ENCODE results near the gene DAZAP1. TPM values are rescaled to one million over a fixed set of nuclear protein-coding genes. Genes with fewer than 3 reads are reported as not detected.

The DAZAP1 gene
- total RNA-seq, 1 donor from 2014 or later, result 15.8 TPM

DNA sequence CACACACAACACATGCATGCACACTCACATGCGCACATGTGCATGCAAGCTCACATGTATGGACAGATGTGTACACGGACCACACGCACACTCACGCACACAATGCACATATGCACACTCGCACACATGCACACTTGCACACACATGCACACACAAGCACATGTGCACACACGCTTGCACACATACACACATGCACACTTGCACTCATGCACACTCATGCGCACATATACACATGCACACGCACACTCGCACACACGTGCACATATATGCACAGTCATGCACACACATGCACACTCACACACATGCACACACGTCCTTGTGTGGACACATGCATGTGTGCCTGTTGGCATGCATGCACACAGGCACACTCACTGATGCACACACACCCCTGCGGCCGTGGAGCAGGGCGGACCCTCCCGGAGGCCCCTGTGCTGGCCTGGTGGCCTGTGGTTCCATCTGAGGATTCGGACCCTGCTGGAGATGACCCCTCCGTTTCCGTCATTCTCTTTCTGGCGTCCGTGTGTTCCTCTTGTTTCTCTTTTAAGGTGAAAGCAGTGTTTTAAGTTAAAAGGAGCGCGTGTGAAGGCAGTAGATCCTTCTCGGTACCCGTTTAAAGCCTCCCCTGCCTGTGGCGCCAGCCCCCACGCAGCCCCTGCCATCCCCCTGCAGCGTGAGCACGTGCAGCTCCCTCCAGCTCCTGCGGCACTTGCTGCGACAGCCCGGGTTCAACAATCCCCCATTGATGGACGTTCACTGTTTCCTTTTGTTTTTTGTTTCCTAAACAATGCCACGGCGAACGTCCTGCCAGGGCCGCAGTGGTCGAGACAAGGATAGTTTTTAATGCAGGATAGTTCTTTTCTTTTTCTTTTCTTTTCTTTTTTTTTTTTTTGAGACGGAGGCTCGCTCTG is 18.1 kb upstream of the DAZAP1 start:
- DNase-seq (ENCODE audit: low spot score in 2 of 2), result no peak
- no peaks in the 10 kb centered on the region for H3K9me3 ChIP-seq
- H3K36me3 ChIP-seq, result peaks cover 48 to 69% of the 10 kb centered on the region in 2 donors
- H3K4me1 ChIP-seq, result peaks cover 6 to 10% of the 10 kb centered on the region in 2 donors
- H3K4me3 ChIP-seq, result no peak overlapping the region
- TF ChIP-seq, protein P1, sequence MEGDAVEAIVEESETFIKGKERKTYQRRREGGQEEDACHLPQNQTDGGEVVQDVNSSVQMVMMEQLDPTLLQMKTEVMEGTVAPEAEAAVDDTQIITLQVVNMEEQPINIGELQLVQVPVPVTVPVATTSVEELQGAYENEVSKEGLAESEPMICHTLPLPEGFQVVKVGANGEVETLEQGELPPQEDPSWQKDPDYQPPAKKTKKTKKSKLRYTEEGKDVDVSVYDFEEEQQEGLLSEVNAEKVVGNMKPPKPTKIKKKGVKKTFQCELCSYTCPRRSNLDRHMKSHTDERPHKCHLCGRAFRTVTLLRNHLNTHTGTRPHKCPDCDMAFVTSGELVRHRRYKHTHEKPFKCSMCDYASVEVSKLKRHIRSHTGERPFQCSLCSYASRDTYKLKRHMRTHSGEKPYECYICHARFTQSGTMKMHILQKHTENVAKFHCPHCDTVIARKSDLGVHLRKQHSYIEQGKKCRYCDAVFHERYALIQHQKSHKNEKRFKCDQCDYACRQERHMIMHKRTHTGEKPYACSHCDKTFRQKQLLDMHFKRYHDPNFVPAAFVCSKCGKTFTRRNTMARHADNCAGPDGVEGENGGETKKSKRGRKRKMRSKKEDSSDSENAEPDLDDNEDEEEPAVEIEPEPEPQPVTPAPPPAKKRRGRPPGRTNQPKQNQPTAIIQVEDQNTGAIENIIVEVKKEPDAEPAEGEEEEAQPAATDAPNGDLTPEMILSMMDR (IDR thresholded peaks at IDR 0.05), result no peak
- intact Hi-C loops (cut with DNase I), result no loop called here
- H3K27me3 ChIP-seq, result no peaks in the 10 kb centered on the region
- no peak overlapping the region for H3K27ac ChIP-seq

DNA sequence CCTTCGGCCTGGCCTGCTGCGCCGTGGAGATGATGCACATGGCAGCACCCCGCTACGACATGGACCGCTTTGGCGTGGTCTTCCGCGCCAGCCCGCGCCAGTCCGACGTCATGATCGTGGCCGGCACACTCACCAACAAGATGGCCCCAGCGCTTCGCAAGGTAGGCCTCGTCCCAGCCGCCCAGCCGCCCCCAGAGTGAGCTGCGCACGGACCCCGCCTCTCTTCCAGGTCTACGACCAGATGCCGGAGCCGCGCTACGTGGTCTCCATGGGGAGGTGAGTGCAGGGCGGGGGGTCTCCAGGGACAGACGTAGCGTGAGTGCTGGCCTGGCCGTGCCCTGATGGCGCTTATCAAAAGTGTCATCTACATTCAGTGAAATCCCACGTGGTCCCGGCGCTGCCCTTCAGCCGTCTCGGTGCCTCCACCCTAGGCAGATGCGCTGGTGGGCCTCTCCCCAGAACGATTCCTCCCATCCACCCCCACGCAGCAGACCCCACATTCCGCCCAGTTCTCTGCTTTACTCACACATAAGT is 16.4 kb upstream of the DAZAP1 start:
- intact Hi-C loops (cut with DNase I), result no loop called here
- H3K36me3 ChIP-seq, result peaks cover 48 to 68% of the 10 kb centered on the region in 2 donors
- no peaks in the 10 kb centered on the region for H3K4me1 ChIP-seq

GRCh38 chr19:1392407-1392806 is 15.0 kb upstream of the DAZAP1 start:
- no peak overlapping the region for H3K27ac ChIP-seq
- no peak overlapping the region for H3K4me3 ChIP-seq
- TF ChIP-seq, protein P1 (IDR thresholded peaks at IDR 0.05), result no peak
- no peak for DNase-seq (ENCODE audit: low spot score in 2 of 2)
- peaks cover 0 to 5% of the 10 kb centered on the region in 2 donors for H3K4me1 ChIP-seq
- intact Hi-C loops (cut with DNase I), result no loop called here
- H3K36me3 ChIP-seq, result peaks cover 48 to 57% of the 10 kb centered on the region in 2 donors
- no peaks in the 10 kb centered on the region for H3K9me3 ChIP-seq
- no peaks in the 10 kb centered on the region for H3K27me3 ChIP-seq

More for the DNA sequence above, 16.4 kb upstream of the DAZAP1 start:
- no peaks in the 10 kb centered on the region for H3K9me3 ChIP-seq
- H3K27me3 ChIP-seq, result no peaks in the 10 kb centered on the region
- no peak overlapping the region for H3K27ac ChIP-seq
- DNase-seq (ENCODE audit: low spot score in 2 of 2), result no peak
- no peak overlapping the region for H3K4me3 ChIP-seq
- TF ChIP-seq, protein P1 (IDR thresholded peaks at IDR 0.05), result no peak

DNA sequence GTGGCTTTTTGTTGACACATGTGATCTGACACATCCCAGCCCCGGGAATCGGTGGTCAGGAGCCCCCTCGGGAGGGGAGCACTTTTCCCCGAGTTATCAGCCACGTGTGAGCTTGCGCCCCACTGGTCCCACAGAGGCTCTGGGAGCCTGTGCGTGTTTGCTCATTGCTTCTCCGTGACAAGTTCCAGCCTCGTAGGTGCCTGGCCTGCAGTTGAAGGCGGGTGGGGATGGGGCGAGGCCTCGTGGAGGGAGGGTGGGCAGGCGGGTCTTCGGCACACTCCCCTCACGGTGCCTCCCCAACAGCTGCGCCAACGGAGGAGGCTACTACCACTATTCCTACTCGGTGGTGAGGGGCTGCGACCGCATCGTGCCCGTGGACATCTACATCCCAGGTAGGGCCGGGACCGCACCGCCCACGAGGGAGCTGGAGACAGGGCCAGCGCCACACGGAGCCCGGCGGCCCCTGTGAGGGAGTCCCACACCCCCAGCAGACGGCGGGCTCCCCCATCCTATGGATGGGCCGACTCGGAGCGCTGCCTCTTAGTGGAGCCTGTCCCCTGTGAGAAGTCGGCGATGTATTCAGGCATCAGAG is 14.4 kb upstream of the DAZAP1 start:
- TF ChIP-seq, protein P1 (IDR thresholded peaks at IDR 0.05), result no peak
- Histone ChIP-seq H3K4me1 (peaks cover 0 to 5% of the 10 kb centered on the region in 2 donors), H3K4me3 (no peak overlapping the region), H3K36me3 (peaks cover 47 to 55% of the 10 kb centered on the region in 2 donors), H3K9me3 (no peaks in the 10 kb centered on the region), H3K27ac (no peak overlapping the region), H3K27me3 (no peaks in the 10 kb centered on the region)
- intact Hi-C loops (cut with DNase I), result no loop called here
- no peak for DNase-seq (ENCODE audit: low spot score in 2 of 2)

DNA sequence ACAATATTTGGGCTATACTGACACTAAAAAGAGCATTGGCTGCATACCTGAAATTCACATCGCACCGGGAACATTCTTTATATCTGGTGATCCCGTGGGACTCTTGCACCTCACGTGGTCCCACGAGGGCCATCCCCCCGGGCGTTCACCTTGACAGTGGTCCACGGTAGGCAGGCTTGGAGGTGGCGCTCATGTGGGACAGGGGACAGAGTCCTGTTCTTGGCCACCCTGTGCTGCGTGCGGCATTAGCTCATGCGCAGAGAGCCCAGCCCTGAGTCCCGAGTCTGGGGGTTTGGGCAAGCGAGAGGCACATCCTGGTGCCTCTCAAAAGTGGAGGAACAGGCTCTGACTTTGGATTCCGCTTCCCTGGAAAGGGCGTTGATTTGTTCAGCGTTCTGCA is 13.5 kb upstream of the DAZAP1 start:
- H3K4me1 ChIP-seq, result peaks cover 0 to 5% of the 10 kb centered on the region in 2 donors
- intact Hi-C loops (cut with DNase I), result no loop called here
- no peak overlapping the region for H3K27ac ChIP-seq
- no peaks in the 10 kb centered on the region for H3K9me3 ChIP-seq
- DNase-seq (ENCODE audit: low spot score in 2 of 2), result no peak
- H3K4me3 ChIP-seq, result no peak overlapping the region
- TF ChIP-seq, protein P1 (IDR thresholded peaks at IDR 0.05), result no peak
- H3K27me3 ChIP-seq, result no peaks in the 10 kb centered on the region
- peaks cover 41 to 47% of the 10 kb centered on the region in 2 donors for H3K36me3 ChIP-seq

Data from ascending aorta (tissue), 2 donors.